SK-N-SH treated with all-trans-retinoic acid at 6 μM for 48 hours (cell line): Measurements from ENCODE around the gene KIF26A.

Experiments used
- ARNTL ChIP-seq: fragments of 450-650 bp; formaldehyde crosslinking; IDR thresholded peaks from 2 replicates; pipeline ENCODE4 v1.5.0; 2020; ENCODE audit warnings: low read depth, mild to moderate bottlenecking, moderate library complexity, borderline replicate concordance
- BACH2 ChIP-seq: fragments of 250-450 bp; sonication (Bioruptor Pico); IDR thresholded peaks from 2 replicates; pipeline ENCODE4 v1.9.0; 2021; ENCODE audit warnings: mild to moderate bottlenecking, borderline replicate concordance
- CSRNP3 ChIP-seq: fragments of 250-450 bp; sonication (Bioruptor Pico); IDR thresholded peaks from 2 replicates; pipeline ENCODE4 v1.5.1; 2021; ENCODE audit warnings: mild to moderate bottlenecking, moderate library complexity
- ESRRG ChIP-seq: fragments of 250-450 bp; sonication (Bioruptor Pico); IDR thresholded peaks from 2 replicates; pipeline ENCODE4 v1.6.1; 2021; ENCODE audit warnings: mild to moderate bottlenecking
- OSR1 ChIP-seq: fragments of 250-450 bp; sonication (Bioruptor Pico); IDR thresholded peaks from 2 replicates; pipeline ENCODE4 v1.8.0; 2022; ENCODE audit warnings: moderate library complexity, mild to moderate bottlenecking, inconsistent platforms
- RARB ChIP-seq: fragments of 250-450 bp; sonication (Bioruptor Pico); IDR thresholded peaks from 2 replicates; pipeline ENCODE4 v1.8.0; 2021; ENCODE audit warnings: mild to moderate bottlenecking, moderate library complexity
- SNAI2 ChIP-seq: fragments of 250-450 bp; sonication (Bioruptor Pico); IDR thresholded peaks from 2 replicates; pipeline ENCODE4 v1.5.0; 2020; ENCODE audit warnings: mild to moderate bottlenecking, moderate library complexity
- TCF4 ChIP-seq: fragments of 250-450 bp; sonication (Bioruptor Pico); IDR thresholded peaks from 2 replicates; pipeline ENCODE4 v1.8.0; 2021; ENCODE audit warnings: mild to moderate bottlenecking, moderate library complexity, borderline replicate concordance
- ZFP30 ChIP-seq: fragments of 450-650 bp; formaldehyde crosslinking; IDR thresholded peaks from 2 replicates; pipeline ENCODE4 v1.5.0; 2022; ENCODE audit warnings: mild to moderate bottlenecking, moderate library complexity
- ZNF565 ChIP-seq: fragments of 450-650 bp; formaldehyde crosslinking; conservative IDR thresholded peaks from 2 replicates; pipeline ENCODE4 v1.5.0; 2020; ENCODE audit warnings: low read depth, mild to moderate bottlenecking, moderate library complexity
- ZNF8 ChIP-seq: fragments of 450-650 bp; formaldehyde crosslinking; IDR thresholded peaks from 2 replicates; pipeline ENCODE4 v1.5.0; 2020; ENCODE audit warnings: mild to moderate bottlenecking, moderate library complexity
- TF ChIP-seq, protein P1 (sequence below): fragments of 250-450 bp; sonication (Bioruptor Pico); IDR thresholded peaks from 2 replicates; pipeline ENCODE4 v1.5.0; 2020; ENCODE audit warnings: mild to moderate bottlenecking, moderate library complexity
- TF ChIP-seq, protein P2 (sequence below): fragments of 250-450 bp; sonication (Bioruptor Pico); IDR thresholded peaks from 2 replicates; pipeline ENCODE4 v1.5.1; 2020; ENCODE audit warnings: low read depth, mild to moderate bottlenecking, moderate library complexity

DNA sequence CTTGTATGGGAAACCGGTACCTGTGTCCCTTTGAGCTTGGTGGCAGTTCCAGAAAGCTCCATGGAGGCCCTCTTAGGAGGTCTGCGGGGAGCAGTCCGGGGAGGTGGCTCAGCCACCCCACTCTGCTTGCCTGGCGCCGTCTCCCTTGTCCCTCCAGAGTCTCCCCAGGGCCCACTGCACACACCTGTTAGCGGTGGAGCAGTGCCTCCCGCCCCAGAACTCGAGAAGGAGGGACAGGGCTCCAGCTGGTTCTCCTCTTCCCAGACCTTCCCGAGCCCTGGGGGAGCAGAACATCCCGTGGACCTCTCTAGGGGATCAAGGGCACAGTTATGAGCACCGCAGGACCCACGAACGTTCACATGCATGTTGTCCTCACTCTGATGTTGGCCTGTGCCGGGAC is 42.1 kb upstream of the KIF26A start:
- no peak for TF ChIP-seq ARNTL (CRISPR knock-in tag)
- no peak for TF ChIP-seq RARB
- no peak for TF ChIP-seq ZNF565 (CRISPR knock-in tag)
- TF ChIP-seq BACH2 (CRISPR knock-in tag), result no peak
- TF ChIP-seq, protein P1, sequence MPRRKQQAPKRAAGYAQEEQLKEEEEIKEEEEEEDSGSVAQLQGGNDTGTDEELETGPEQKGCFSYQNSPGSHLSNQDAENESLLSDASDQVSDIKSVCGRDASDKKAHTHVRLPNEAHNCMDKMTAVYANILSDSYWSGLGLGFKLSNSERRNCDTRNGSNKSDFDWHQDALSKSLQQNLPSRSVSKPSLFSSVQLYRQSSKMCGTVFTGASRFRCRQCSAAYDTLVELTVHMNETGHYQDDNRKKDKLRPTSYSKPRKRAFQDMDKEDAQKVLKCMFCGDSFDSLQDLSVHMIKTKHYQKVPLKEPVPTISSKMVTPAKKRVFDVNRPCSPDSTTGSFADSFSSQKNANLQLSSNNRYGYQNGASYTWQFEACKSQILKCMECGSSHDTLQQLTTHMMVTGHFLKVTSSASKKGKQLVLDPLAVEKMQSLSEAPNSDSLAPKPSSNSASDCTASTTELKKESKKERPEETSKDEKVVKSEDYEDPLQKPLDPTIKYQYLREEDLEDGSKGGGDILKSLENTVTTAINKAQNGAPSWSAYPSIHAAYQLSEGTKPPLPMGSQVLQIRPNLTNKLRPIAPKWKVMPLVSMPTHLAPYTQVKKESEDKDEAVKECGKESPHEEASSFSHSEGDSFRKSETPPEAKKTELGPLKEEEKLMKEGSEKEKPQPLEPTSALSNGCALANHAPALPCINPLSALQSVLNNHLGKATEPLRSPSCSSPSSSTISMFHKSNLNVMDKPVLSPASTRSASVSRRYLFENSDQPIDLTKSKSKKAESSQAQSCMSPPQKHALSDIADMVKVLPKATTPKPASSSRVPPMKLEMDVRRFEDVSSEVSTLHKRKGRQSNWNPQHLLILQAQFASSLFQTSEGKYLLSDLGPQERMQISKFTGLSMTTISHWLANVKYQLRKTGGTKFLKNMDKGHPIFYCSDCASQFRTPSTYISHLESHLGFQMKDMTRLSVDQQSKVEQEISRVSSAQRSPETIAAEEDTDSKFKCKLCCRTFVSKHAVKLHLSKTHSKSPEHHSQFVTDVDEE (CRISPR knock-in tag), result no peak
- no peak for TF ChIP-seq CSRNP3 (CRISPR knock-in tag)
- no peak for TF ChIP-seq ESRRG (CRISPR knock-in tag)
- no peak for TF ChIP-seq ZNF8 (CRISPR knock-in tag)
- TF ChIP-seq TCF4 (CRISPR knock-in tag), result no peak
- TF ChIP-seq OSR1 (CRISPR knock-in tag), result no peak
- TF ChIP-seq, protein P2, sequence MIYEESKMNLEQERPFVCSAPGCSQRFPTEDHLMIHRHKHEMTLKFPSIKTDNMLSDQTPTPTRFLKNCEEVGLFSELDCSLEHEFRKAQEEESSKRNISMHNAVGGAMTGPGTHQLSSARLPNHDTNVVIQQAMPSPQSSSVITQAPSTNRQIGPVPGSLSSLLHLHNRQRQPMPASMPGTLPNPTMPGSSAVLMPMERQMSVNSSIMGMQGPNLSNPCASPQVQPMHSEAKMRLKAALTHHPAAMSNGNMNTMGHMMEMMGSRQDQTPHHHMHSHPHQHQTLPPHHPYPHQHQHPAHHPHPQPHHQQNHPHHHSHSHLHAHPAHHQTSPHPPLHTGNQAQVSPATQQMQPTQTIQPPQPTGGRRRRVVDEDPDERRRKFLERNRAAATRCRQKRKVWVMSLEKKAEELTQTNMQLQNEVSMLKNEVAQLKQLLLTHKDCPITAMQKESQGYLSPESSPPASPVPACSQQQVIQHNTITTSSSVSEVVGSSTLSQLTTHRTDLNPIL (CRISPR knock-in tag), result no peak
- TF ChIP-seq SNAI2 (CRISPR knock-in tag), result no peak
- TF ChIP-seq ZFP30 (CRISPR knock-in tag), result no peak
